Stimulated activated CD8-positive, alpha-beta memory T cell treated with anti-CD3 and anti-CD28 coated beads, Interleukin-2, amount 100 ng/mL, for 1 hour (primary cell): ENCODE results near the gene ZNF212.
"Not testable (repeated sequence)": the region's sequence is repeated elsewhere in the genome, so short reads cannot be mapped to it uniquely, and the experiment has no call there.

Experiments used
- DNase-seq, 2 donors: peaks; one replicate each; pipeline ENCODE4 v3.0.0-alpha.2; 2020; ENCODE audit warnings: low read depth in 2 of 2

Gene ZNF212

DNA sequence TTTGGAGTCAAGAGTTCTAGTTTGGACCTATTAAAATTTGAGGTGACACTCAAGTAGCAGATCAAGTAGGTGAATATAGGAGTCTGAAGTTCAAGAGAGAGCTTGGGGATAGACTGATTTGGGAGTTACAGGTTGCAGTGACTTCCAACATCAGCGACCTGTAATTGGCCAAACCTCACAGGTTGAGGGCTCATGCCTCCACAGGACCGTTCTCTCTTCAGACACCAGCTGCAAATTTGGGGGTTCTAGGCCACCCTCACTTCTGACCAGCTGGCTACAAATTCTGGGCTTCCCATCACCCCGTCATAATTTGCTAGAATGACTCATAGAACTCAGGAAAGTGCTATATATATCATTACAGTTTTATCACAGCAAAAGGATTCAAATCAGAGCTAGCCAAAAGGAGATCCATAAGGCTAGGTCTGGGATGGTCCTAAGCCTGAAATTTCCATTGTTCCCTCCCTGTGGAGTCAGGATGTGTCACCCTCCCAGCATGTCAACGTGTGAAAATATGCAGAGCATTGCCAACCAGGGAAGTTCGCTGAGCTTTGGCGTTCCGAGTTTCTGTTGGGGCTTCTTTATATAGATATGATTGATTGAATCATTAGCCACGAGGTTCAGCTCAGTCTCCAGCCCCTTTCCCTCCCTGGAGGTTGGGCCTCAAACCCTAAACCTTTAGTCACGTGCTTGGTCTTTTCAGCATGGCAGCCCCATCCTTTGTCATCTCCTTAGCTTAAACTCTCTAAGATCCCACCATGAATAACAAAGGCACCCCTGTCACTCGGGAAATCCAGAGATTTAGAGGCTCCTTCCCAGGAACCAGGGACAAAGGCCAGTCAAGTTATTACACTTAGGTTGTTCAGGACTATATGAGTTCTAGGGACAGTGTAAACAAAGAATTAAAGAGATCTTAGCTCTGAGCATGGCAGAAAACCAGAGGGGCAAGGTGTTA is 20.7 kb upstream of the ZNF212 start:
- DNase-seq = no peak

DNA sequence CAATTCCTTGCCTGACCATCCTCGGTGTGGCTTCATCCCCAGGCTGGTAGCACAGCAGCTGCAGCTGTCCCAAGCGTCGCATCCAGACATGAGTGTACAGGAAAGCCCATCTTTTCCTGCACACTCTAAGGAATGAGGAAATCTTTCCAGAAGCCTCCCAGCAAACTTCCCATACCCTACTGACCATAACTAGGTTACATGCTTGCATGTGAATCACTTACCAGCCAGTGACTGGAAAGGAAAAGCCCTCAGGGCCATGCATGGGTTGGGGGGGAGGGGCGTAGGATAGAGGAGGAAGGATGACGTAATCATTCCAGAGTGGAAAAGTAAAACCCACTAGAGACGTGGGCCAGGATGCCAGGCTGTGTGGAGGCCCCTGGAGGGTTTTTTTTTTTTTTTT is 18.9 kb upstream of the ZNF212 start:
- no peak for DNase-seq

GRCh38 chr7:149223176-149223575 is 16.3 kb upstream of the ZNF212 start:
- DNase-seq = no peak

GRCh38 chr7:149223761-149224160 is 15.7 kb upstream of the ZNF212 start:
- no peak for DNase-seq

DNA sequence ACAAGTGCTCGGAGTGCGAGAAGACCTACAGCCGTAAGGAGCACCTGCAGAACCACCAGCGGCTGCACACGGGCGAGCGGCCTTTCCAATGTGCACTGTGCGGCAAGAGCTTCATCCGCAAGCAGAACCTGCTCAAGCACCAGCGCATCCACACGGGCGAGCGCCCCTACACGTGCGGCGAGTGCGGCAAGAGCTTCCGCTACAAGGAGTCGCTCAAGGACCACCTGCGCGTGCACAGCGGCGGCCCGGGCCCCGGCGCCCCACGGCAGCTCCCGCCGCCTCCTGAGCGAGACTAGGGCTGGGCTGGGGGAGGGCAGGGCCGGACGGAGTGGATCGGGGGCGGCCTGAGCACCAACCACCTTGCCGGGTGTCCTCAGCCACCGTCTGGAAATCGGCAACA is 15.1 kb upstream of the ZNF212 start:
- DNase-seq = no peak

DNA sequence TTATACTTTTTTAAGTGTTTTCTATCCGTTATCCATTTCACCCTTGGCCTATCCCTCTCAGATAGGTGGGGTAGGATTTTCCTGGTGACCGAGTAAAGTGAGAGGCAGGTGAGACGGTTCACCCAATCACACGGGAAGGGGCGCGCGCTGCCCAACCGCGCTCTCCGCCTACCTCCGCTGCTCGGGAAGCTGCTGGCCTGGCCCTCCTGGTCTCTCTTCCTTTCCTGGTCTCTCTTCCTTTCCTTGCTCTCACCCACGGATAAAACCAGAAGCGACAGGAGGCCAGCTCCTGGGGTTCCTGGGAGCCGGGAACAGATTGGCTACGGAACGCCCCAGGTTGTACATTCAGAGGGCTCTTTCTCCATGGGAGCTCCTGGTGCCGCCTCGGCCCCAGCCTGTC is 14.3 kb upstream of the ZNF212 start:
- no peak for DNase-seq

DNA sequence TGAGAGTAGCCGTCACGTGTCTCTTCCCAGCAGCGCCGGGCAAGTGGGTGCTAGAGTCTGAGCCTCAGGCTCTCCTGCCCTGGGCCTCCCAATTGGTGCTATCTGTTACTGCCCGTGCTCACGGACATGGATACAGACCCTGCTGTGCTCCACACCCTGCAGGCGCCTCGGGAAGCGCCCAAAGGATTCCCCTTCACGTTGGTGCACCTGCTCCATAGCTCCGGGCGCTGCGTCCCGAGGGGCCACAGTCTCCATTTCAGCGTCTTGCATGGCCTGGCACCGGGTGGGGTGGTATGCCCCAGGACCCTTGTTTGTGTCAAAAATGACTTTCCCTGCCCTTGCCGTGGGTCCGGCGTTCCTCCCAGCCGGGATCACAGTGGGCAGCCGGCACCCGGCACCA is 13.8 kb upstream of the ZNF212 start:
- DNase-seq = no peak

- DNase-seq = not testable (repeated sequence)
Measured at GRCh38 chr7:149226366-149226765, 13.1 kb upstream of the ZNF212 start.

GRCh38 chr7:149226840-149227494 is 12.5 kb upstream of the ZNF212 start:
- no peak for DNase-seq

DNA sequence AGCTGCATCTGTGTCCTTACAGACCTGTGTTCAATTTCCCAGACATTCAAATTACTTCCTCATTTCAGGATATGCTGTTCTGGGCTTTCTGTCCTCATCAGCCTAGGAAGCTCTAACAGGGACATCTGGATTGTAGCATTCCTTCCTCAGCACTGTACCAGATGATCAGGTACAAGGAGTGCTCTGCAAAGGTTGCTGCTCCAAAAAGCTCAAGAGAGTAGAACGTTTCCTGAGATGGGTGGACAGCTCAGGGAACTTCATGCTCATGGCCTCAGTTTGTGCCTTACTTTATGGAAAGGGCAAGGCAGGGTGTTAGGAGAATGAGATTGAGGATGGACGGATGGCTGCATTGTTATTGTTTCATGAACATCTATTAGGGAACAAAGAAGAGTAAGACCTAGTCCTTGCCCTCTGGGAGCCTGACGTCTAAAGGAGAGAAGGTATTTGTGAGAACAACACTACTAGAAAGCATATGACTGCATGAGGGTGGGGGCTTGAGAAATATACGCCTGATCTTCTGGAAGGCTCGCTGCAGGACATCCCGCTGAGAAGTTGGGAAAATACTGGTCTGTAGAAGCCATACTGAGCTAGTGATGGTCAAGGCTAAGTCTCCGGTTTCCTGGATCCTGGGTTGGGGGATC is 10.5 kb upstream of the ZNF212 start:
- DNase-seq = no peak

DNA sequence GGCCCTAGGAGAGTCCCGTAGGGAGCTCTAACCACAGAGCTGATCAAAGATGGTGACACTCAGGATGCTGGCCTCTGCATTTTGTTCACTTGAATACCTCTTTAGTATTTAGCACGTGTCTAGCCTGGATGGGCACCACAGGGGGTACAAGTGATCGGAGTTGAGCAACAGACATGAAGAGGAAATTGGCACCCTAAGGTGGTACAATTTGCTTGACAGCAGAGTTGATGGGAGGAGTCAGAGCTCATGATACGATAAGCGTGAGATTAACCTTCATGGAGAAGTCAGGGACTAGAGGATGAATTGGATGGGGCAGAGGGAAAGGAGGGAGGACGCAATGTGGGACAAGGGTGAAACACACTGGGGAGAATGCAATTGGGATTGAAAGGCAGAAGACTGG is 9.9 kb upstream of the ZNF212 start:
- no peak for DNase-seq

- DNase-seq = no peak
Measured at GRCh38 chr7:149232362-149232761, 7.1 kb upstream of the ZNF212 start.

DNA sequence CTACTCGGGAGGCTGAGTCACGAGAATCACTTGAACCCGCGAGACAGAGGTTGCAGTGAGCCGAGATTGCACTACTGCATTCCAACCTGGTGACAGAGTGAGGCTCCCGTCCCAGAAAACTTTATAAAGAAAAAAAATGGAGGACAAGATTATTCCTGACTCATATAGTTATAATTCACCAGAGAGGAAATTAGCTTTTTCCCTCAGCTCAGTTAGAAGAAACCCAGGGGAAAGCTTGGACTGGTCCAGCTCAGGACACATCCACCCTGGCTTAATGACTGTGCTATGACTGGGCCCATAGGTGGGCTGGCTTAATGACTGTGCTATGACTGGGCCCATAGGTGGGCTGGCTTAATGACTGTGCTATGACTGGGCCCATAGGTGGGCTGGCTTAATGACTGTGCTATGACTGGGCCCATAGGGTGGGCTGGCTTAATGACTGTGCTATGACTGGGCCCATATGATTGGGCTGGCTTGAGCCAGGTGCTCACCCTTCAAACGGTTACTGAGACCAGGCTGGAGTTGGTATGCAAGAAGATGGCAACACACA is 5.7 kb upstream of the ZNF212 start:
- DNase-seq = not testable (repeated sequence)

- no peak for DNase-seq
Measured at GRCh38 chr7:149237502-149237901, 1.9 kb upstream of the ZNF212 start.

DNA sequence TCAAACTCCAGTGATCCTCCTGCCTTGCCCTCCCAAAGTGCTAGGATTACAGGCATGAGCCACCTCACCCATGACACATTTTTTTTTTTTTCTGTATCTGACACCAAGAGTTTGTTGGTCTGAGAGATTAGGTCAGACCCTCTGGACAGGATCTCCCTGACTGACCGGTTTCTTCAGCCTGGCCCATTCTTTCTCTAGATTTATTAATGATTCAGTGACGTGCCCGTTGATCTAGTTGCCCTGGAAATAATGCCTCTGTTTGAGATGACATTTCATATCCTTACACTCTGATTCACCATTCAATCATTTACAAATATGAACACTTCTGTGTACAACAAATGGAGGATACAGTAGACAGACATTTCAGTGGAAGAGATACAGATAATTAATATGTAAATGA is 1.4 kb upstream of the ZNF212 start:
- no peak for DNase-seq

DNA sequence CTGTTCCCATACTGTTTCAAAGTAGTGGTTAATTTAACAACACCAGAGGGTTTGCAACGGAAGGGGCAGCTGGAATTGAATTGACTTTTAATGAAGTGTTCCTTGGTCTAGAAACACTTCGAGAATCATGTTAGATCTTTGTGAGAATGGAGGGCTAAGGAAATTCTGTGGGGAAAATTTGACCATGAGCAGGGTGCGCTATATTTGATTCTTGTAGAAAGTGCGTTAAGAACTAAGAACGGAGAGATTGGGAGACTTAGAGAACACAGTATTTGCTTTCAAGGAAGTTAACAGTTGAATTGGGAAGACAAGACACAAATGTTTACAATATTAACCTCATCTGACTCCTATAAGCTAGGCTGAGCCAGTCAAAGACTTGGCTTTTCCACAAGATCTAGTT is 1.2 kb downstream of the ZNF212 start:
- DNase-seq = no peak

DNA sequence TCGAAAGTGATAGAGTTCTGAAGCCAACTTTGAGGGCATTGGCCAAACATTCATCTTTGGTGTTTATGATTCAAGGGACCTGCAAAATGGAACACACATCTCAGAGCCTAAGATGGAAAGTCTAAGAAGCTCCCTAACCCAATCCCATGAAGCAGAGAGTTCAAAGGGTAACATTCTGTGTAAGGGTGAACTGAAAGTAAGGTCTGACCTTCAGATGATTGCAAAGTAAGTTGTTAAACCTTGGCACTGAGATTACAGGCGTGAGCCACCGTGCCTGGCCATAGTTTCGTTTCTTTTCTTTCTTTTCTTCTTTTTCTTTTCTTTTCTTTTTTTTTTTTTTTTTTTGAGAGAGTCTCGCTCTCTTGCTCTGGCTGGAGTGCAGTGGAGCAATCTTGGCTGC is 2.2 kb downstream of the ZNF212 start:
- no peak for DNase-seq

GRCh38 chr7:149245244-149245643 is 5.8 kb downstream of the ZNF212 start:
- DNase-seq = no peak

GRCh38 chr7:149245744-149246143 is 6.3 kb downstream of the ZNF212 start:
- DNase-seq = no peak

DNA sequence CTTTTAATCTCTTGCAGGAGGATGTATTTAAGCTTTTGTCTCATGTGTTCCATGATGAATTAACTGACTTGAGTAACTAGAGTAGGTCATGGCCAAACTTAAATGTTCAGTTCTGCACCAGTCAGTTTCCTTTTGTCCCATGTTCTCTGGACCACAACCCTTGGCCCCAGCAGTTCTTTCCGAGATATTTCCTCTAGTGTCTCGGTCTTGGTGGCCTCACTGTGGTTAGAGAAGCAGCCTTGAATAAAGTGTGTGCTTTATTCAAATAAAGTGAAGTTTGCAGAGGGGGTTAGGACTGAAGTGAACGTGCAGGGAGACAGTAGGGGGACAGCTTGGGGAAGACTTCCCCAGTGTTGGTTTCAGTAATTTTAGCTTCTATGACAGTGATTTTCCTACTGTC is 9.3 kb downstream of the ZNF212 start:
- no peak for DNase-seq

GRCh38 chr7:149250151-149250550 is 10.7 kb downstream of the ZNF212 start:
- DNase-seq = not testable (repeated sequence)

DNA sequence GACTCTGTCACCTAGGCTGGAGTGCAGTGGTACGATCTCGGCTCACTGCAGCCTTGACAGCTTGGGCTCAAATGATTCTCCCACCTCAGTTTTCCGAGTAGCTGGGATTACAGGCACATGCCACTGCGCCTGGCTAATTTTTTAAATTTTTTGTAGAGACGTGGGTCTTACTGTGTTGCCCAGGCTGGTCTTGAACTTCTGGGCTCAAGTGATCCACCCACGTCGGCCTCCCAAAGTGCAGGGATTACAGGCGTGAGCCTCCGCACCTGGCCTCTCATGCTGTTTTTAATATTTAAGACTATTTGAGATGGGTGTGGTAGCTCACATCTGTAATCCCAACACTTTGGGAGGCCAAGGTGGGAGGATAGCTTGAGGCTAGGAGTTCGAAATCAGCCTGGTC is 12.1 kb downstream of the ZNF212 start:
- DNase-seq = not testable (repeated sequence)
